Tibial nerve (tissue), 4 donors: ENCODE data around the gene RELL1. TPM values are rescaled to one million over a fixed set of nuclear protein-coding genes. Genes with fewer than 3 reads are reported as not detected.

ENCODE experiments used
- DNase-seq, 2 donors: peaks; one replicate each; pipeline ENCODE4 v3.0.0-alpha.2; 2019; ENCODE audit warnings: low spot score in 2 of 2
- H3K27ac ChIP-seq, 4 donors: fragments of 200-600 bp; sonication (generic) in 3 of 4; one replicate each; pipeline ENCODE4 v1.5.1; 2017 to 2019; ENCODE audit warnings: mild to moderate bottlenecking in 1 of 4
- H3K27me3 ChIP-seq, 2 donors: fragments of 200-600 bp; sonication (generic) in 1 of 2; one replicate each; pipeline versions ENCODE4 v1.5.1 to v1.6.0; 2017 to 2019
- H3K36me3 ChIP-seq, 3 donors: fragments of 200-600 bp; sonication (generic); one replicate each; pipeline ENCODE4 v1.5.1; 2018 to 2019
- H3K4me1 ChIP-seq, 4 donors: fragments of 200-600 bp; sonication (generic) in 3 of 4; one replicate each; pipeline ENCODE4 v1.5.1; 2017 to 2019
- H3K4me3 ChIP-seq, 4 donors: fragments of 200-600 bp; sonication (generic) in 3 of 4; one replicate each; pipeline ENCODE4 v1.5.1; 2017 to 2019; ENCODE audit warnings: mild to moderate bottlenecking in 1 of 4, moderate library complexity in 1 of 4
- H3K9me3 ChIP-seq, 4 donors: fragments of 200-600 bp; sonication (generic) in 3 of 4; one replicate each; pipeline ENCODE4 v1.5.1; 2017 to 2019
- EP300 ChIP-seq, 2 donors: sonication (generic); formaldehyde crosslinking; IDR thresholded peaks; one replicate each; pipeline ENCODE4 v1.6.1; 2017; ENCODE audit warnings: antibody characterized with exemption in 2 of 2, mild to moderate bottlenecking in 1 of 2
- POLR2A ChIP-seq, 2 donors: fragments of 450-650 bp; IDR thresholded peaks; one replicate each; pipeline ENCODE4 v1.6.1; 2017; ENCODE audit warnings: antibody characterized with exemption in 2 of 2, mild to moderate bottlenecking in 2 of 2, moderate library complexity in 2 of 2
- WGBS, 2 donors: methylation state at CpG; one replicate each; pipeline ENCODE4 v1.1.5; 2018; 5-methylcytosine and 5-hydroxymethylcytosine counted together
- total RNA-seq, 4 donors: library from RNA; depleted of rRNA; stranded (reverse); fragments of >200 nt; gene quantifications; one replicate each; pipeline ENCODE4 v1.1.0, GENCODE V29; 2016
- TF ChIP-seq, protein P1 (sequence below), 5 experiments: fragments of 200-600 bp in 3 of 5; fragments of 450-650 bp in 2 of 5; sonication (generic) in 3 of 5; IDR thresholded peaks; one replicate each; pipeline ENCODE4 v1.5.1; 2016 to 2019; ENCODE audit warnings: antibody characterized with exemption in 5 of 5, mild to moderate bottlenecking in 3 of 5, moderate library complexity in 2 of 5

The RELL1 gene
- total RNA-seq, 4 donors from 2014 or later, result 43.8 to 78.0 (median 61.2) TPM

DNA sequence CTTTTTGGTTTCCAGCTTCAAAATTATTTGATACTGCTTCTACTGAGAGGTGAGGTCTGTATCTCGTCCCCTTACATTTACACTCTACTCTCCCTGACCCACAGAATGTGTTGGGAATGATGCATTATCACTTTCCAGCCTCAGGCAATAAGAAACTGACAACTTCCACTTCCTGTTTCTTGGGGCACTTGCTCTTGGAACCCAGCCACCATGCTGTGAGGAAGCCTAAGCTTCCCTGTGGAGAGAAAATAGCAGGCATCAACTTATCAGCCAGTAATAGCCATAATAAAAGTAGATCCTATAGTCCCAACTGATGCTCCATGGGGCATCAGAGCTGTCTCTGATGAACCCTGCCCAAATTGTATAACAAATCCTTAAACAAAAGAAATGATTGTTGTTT lies 32.6 kb downstream of the RELL1 start:
- Histone ChIP-seq H3K9me3 (peaks cover 0 to 21% (median 2%) of the 10 kb centered on the region in 4 donors), H3K27ac (no peak overlapping the region), H3K4me1 (peaks cover 0 to 7% (median 0%) of the 10 kb centered on the region in 4 donors), H3K4me3 (no peak overlapping the region), H3K27me3 (no peaks in the 10 kb centered on the region), H3K36me3 (peaks cover 0 to 17% (median 0%) of the 10 kb centered on the region in 3 donors)
- 93 to 100% methylated on average over 1 of the region's 1 CpG for WGBS, 2 donors
- DNase-seq, result no peak
- TF ChIP-seq EP300 (IDR thresholded peaks at IDR 0.05) (no peak), POLR2A (IDR thresholded peaks at IDR 0.05) (no peak)
- TF ChIP-seq, protein P1, sequence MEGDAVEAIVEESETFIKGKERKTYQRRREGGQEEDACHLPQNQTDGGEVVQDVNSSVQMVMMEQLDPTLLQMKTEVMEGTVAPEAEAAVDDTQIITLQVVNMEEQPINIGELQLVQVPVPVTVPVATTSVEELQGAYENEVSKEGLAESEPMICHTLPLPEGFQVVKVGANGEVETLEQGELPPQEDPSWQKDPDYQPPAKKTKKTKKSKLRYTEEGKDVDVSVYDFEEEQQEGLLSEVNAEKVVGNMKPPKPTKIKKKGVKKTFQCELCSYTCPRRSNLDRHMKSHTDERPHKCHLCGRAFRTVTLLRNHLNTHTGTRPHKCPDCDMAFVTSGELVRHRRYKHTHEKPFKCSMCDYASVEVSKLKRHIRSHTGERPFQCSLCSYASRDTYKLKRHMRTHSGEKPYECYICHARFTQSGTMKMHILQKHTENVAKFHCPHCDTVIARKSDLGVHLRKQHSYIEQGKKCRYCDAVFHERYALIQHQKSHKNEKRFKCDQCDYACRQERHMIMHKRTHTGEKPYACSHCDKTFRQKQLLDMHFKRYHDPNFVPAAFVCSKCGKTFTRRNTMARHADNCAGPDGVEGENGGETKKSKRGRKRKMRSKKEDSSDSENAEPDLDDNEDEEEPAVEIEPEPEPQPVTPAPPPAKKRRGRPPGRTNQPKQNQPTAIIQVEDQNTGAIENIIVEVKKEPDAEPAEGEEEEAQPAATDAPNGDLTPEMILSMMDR (IDR thresholded peaks at IDR 0.05), result no peak

DNA sequence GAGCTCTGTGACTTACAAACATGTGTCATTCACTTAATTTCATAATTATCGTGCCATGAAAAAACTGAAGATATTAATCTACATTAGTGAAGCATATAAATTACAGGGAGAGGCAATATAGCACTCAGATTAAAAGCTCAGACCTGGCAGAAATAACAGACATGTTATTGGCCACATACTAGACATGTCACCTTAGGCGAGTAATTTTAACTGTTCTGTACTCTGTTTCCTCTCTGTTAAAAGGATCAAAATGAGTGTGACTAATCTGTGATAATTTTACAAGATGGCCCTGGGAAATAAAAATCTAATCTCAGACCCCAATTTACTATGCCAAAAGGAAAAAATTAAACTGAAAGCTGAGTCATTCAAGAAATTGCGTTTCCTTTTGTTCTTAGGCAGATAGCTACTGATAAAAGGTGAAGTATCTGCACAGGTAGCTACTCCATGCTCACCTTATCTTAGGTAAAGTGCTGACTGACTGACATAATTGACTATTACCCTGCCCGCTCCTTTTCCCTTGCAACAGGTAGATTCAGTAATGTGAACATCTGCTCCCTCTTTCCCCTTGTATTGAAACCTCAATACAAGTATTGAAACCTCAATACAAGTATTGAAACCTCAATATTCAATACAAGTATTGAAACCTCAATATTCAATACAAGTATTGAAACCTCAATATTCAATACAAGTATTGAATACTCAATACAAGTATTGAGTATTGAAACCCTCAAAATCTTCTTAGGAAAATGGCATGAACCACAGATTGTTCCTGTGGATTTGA lies 33.2 kb downstream of the RELL1 start:
- no peak for DNase-seq
- H3K4me3 ChIP-seq, result no peak overlapping the region
- TF ChIP-seq, protein P1 (IDR thresholded peaks at IDR 0.05), result no peak
- TF ChIP-seq POLR2A (IDR thresholded peaks at IDR 0.05) (no peak), EP300 (IDR thresholded peaks at IDR 0.05) (no peak)
- H3K4me1 ChIP-seq, result peaks cover 0 to 14% (median 2%) of the 10 kb centered on the region in 4 donors
- 93 to 96% methylated on average over 4 of the region's 4 CpGs for WGBS, 2 donors
- peaks cover 0 to 21% (median 2%) of the 10 kb centered on the region in 4 donors for H3K9me3 ChIP-seq
- H3K27me3 ChIP-seq, result no peaks in the 10 kb centered on the region
- H3K36me3 ChIP-seq, result peaks cover 0 to 17% (median 0%) of the 10 kb centered on the region in 3 donors
- no peak overlapping the region for H3K27ac ChIP-seq

DNA sequence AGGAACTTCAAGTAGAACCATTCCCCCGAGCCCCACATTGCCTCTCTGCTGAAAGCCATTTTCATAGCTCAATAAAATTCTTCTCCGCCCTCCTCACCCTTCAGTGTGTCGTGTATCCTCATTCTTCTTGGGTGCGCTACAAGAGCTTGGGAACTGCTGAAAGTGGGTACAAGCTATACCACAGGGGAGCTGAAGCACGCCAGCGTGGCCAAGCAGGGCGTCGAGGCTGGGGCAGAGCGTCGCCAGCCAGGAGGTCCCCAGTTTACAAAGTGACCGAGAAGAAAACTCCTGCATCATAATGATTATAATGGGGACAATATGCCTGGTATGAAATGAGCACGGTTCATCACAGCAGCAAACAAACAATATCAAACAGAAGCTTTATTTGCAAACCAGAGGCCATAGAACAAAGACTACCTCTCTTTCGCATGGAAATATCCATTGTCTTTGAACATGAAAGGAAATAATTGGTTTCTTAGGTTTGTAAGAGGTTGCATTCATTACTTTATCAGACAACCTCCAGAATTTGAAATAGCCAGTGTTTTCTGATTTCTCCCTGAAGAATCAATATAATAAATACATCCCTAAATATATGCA lies 34.3 kb downstream of the RELL1 start:
- WGBS, 2 donors, result 92 to 95% methylated on average over 13 of the region's 13 CpGs
- Histone ChIP-seq H3K36me3 (peaks cover 0 to 15% (median 0%) of the 10 kb centered on the region in 3 donors), H3K4me3 (no peak overlapping the region), H3K27me3 (no peaks in the 10 kb centered on the region), H3K9me3 (peaks cover 0 to 16% (median 2%) of the 10 kb centered on the region in 4 donors), H3K4me1 (peaks cover 0 to 17% (median 5%) of the 10 kb centered on the region in 4 donors), H3K27ac (no peak overlapping the region)
- DNase-seq, result no peak
- TF ChIP-seq, protein P1 (IDR thresholded peaks at IDR 0.05), result no peak
- TF ChIP-seq POLR2A (IDR thresholded peaks at IDR 0.05) (no peak), EP300 (IDR thresholded peaks at IDR 0.05) (no peak)

GRCh38 chr4:37650481-37650880 lies 35.7 kb downstream of the RELL1 start:
- Histone ChIP-seq H3K4me3 (no peak overlapping the region), H3K27ac (no peak overlapping the region), H3K9me3 (peaks cover 0 to 4% (median 0%) of the 10 kb centered on the region in 4 donors), H3K27me3 (no peaks in the 10 kb centered on the region), H3K4me1 (peaks cover 0 to 17% (median 5%) of the 10 kb centered on the region in 4 donors), H3K36me3 (peaks cover 0 to 20% (median 3%) of the 10 kb centered on the region in 3 donors)
- TF ChIP-seq EP300 (IDR thresholded peaks at IDR 0.05) (no peak), POLR2A (IDR thresholded peaks at IDR 0.05) (no peak)
- TF ChIP-seq, protein P1 (IDR thresholded peaks at IDR 0.05), result no peak
- DNase-seq, result no peak
- WGBS, 2 donors, result 84 to 85% methylated on average over 5 of the region's 5 CpGs

GRCh38 chr4:37649268-37649667 lies 36.9 kb downstream of the RELL1 start:
- no peaks in the 10 kb centered on the region for H3K27me3 ChIP-seq
- no peaks in the 10 kb centered on the region for H3K9me3 ChIP-seq
- DNase-seq, result no peak
- H3K36me3 ChIP-seq, result peaks cover 0 to 29% (median 3%) of the 10 kb centered on the region in 3 donors
- no peak overlapping the region for H3K4me3 ChIP-seq
- 95 to 97% methylated on average over 11 of the region's 11 CpGs for WGBS, 2 donors
- no peak overlapping the region for H3K27ac ChIP-seq
- peaks cover 0 to 17% (median 5%) of the 10 kb centered on the region in 4 donors for H3K4me1 ChIP-seq
- TF ChIP-seq POLR2A (IDR thresholded peaks at IDR 0.05), result no peak
- TF ChIP-seq EP300 (IDR thresholded peaks at IDR 0.05), result no peak
- TF ChIP-seq, protein P1 (IDR thresholded peaks at IDR 0.05), result no peak
